ENCODE measurements around the gene PKP4.

The PKP4 gene

DNA sequence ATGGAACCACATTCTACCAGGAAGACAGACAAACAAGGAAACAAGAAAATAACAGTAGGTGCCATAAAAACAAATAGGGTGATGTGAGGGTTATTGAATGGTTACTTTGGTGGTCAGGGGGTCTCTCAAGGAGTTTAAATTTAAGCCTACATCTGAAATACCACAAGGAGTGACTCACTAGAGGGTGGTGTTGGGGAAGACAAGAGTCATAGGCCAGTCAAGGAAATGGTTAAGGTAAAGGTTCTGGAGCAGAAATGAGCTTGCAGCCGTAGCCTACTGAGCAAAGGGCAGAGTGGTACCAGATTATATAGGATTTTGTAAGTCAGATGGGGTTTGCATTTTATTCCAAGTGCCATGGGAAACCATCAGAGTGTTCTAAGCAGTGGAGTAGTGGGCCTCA is 202.7 kb downstream of the PKP4 start:
- no peak for DNase-seq

DNA sequence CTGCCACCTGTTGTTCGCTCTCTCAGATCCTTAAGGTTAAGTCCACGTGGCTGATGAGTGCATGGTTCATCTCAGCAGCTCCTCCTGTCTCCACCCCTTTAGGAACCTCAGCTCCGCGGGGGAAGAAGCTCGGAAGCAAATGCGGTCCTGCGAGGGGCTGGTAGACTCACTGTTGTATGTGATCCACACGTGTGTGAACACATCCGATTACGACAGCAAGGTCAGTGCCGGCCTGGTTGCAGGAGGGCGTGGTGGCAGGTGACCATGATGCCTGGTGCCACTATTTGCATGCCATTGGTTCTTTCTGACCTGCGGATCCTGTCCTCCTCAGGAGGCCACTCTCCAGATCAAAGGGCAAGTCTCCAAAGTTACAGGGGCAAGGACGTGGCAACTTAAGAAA is 204.5 kb downstream of the PKP4 start:
- no peak for DNase-seq

DNA sequence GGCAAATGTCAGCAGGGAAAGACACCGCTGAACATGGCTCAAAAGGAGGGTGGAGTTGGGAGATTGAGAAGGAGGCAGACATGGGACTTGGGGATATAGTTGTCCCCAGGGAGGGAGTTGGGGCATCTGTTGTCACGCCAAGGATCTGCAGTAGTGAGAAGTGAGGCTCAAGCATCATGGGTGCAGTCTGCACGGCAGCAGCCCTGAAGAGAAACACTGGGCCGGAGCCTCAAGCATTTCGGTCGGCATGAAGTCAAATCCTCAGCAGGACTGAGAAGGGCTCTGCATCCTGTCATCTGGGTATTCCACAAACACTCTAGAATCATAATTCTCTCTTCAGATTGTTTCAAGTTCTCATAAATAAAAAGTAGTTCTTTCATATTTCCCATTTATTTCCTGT is 205.7 kb downstream of the PKP4 start:
- DNase-seq: no peak

DNA sequence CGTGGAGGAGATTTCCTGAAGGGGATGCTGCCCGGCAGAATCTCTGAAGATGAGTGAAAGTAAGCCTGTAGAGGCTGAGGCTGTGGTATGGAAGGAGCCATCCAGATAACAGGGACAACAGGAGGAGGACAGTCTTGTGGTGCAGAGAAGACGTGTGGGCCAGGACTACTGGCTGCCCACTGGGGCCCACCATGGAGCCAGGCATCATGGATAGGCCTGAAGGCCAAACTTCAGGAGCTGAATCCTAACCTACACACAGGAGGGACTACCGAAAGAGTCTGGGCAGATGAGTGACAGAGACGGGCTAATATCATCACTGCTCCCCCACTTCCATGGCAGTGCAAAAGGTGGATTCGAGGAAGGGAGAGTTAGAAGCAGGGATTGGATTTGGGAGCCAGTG is 207.0 kb downstream of the PKP4 start:
- DNase-seq: no peak

DNA sequence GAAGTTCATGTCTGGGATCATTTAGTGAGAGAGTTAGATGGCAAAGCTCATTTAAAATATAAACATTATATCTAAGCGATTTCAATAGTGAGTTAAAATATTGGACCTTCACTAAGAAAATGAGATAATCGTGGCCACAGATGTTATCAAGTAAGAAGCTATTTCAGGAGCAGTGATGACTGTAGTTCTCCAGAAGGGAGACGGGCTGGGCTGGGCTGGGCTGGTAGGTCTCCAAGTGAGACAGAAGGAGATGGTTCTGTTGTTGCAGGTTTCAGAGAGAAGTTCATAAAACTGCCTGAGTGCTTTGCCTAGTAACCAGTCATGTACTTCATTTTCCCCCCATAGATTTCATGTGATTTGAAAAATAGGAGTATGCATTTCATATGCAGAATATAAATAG is 208.2 kb downstream of the PKP4 start:
- DNase-seq: no peak

DNA sequence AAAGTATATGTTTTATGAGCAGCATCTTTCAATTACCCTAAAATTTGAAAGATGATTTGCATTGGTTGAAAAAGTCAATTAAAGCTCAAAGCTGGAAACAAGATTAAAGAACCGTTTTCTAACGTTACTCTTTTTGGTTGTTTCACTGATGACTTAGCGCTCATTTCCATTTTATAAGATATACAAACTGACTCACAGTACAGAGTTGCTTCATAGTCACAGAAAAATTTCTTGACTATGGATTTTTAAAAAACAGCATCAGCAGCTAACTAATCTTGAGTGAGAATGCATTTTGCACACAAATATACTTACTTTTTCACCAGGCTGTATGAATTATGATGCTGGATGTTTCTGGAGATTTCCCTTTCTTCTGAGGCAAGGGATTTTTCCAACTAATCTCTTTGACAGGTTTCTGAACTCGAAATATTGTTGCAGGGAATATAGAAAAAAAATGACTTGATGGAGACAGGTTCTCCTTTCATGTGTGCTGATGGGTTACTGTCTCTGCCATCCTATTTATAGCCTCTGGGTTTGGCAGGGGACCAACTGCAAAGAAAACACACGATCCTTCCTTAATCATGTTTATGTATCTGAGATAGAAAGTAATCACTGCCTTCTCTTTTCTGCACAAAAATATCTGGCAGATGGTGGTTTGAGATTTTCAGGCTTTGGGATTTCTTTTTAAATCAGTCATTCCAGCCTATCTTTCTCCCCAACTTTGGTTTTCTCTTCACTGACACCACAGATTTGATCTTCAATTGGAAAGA is 209.0 kb downstream of the PKP4 start:
- no peak for DNase-seq

DNA sequence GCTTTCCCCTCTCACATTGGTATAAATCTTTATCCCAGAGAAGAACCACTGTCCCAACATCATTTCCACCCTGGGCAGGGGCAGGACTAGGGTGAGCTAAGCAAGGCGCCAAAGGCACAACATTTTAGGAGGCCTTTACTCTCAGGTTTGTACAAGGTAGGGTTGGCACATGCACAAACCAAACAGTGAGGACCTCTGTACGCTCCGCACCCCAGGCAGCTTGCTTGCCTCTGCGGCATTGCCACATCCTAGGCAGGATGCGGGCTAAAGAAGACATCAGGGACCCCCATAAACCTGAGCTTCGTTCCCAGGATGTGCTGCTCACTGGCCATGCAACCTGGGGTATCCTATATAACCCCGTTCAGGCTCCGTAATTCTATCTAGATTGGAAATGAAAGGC is 210.2 kb downstream of the PKP4 start:
- no peak for DNase-seq

DNA sequence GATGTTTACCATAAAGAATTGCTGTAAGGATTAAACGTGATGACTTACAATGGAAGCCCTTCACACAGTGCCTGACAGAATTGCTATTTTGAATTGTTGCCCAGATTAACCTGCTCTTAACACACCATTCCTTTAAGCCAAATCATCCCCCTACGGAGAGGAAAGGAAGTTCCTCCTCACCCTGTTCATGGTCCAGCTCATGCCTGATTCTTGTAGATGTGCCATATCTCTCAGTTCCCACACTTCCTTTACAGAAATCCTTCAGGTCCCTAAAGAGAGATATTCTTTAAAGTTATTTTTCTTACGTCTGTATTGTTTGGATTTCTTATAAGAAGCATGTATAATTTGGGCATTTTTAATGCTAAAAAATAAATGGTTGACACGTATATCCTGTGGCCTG is 210.8 kb downstream of the PKP4 start:
- DNase-seq: no peak

DNA sequence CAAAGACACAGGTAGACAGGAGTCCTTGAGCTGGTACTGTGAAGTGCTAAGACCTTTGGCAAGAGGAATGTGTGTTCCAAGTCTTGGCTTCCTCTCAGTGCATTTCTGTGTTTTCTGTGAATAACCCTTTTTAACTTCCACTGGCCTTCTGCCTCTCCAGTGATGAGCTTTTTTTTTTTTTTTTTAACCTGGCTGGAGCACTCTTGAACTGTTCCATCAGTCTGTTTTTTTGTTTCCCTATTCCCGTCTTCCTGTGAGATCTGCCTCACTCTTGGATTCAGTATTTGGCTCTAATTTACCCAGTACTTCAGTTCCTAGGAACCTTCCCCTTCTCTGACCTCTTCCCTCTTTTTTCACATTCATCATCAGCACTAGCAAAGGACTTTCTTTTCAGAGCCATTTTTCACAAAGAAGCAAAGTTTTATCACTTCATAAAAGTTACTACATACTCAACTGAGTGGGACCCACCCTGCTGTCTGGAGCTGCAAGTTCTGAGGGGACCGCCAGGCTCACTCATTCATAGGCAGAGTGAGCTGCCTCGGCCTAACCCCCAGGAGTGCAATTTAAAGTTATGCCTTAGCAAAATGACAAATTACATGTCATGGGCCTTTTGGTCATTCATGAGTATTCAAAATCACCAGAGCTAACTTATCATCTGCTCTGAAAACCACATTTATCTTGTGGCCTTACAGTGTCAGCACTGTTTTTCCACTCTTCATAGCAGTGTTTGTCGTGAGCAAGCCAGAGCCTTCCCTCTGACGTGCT is 211.4 kb downstream of the PKP4 start:
- DNase-seq: no peak

DNA sequence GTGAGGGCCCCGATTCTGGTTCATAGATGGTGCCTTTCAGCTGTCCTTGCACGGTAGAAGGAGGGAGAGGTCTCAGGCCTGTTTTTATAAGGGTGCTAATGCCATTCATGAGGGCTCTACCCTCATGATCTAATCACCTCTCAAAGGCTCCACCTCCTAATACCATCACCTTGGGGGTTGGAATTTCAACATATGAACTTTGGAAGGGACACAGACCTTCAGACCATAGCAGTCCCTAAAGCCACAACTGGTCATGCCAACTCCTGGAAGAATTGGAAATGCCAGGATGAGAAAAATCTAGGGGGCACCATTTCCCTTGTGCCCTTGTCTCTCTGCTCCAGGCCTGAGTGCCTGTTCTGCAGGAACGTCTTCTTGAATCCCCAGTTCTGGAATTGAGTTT is 213.5 kb downstream of the PKP4 start:
- DNase-seq: no peak

DNA sequence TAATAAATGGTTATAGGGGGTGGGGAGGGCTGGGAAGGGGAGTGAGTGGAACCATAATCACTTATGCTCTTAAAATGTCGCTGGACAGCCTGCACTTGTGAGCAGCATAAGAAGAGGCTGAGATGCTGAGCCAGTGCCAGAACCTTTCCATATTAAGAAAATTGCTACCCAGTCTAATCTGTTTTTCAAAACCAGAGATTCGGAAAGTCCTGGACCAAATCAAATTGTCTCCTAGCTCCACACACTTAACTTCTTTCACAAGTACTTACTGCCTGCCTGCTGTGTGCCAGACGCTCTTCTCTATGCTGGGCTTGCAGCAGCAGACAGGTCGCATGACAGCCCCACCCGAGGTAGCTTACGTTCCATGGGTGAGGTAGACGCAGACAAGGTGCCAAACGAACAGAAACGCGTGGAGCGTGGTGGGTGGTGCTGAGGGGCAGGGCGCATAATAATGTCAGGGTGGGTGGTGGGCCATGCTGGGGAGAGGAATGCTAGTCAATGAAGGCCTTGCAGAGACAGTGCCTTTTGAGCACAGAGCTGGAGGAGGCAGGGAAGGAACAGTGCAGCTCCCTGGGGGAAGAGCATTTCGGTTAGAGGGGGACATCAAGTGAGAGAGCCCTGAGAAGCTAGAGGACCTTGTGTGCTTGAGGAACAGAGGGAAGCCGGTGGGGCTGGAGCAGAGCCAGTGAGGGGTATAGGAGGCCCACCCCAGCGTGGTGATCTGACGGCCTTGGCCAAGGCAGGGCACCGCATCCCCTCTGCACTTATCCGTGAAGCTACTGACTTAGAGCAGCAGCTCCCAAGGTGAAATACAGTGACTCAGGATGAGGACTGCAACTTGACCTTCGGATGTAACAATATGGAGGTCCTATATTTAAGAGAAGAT is 214.9 kb downstream of the PKP4 start:
- DNase-seq: no peak

DNA sequence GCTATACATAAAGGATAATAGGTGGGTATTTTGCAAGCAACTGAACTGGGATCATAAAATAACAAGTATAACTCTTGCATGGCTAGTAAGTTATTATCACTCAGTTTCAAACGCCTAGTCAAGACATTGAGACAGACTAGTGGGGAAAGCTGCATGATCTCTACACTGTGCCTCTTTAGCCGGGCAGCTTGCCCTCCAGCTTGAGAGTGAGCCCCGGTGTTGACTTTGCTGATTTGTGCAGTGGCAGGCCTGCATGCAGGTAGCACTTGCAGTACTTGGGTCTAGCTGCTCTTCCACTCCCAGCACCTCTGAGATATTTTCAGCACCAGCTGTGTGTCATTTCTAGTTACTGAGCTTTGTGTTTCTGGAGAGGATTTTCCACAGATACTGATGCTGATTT is 219.5 kb downstream of the PKP4 start:
- no peak for DNase-seq

DNA sequence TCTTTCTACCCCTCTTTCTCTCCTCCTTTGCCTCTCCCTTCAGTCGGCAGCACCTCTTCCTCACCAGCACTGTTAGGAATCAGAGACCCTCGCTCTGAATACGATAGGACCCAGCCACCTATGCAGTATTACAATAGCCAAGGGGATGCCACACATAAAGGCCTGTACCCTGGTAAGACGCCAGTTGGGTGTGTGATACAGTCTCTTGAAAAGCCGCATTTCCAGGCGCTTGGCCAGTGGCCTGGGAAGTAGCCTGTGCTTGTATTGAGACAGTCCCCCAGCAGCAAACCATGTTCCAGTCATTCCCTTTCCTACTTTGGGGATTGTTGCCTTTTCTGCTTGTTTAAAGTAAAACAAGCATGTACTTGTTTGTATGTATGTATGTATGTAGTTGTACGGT is 219.9 kb downstream of the PKP4 start:
- DNase-seq: no peak

DNA sequence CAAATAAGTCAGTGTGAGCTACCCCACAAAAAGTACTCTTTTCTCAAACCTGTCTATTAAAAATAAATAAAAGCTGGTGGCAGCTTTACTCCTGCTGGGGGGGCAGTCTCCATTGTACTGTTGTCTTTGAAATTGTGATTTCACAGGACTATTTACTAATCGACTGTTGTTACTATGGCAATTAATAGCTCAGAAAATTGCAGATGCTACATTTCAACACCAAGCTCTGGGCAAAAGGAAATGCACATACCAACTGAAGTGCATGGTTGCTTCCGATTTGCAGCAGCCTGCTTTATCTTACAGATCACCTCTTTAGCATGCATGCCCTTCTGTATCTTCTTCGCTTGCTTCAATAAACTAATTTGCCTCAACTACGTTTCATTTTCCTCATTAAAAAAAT is 220.8 kb downstream of the PKP4 start:
- no peak for DNase-seq

DNA sequence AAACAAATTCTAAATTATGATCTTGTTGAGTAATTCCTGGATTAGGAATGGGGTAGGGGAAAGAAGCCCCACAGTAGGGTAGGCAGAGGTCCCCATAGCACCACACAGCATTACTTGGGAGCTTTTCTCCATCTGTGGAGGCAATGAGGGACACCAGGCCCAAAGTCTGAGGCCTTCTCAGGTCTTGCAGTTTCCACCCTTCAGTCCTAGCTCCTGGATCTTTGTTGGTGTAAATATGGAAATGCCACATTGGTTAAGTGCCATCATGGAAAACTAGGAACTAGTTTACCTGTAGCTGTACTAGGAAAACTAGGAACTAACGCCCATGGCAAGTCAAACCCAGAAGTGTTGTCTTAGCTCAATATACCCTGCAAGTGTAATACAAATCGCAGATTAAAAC is 225.1 kb downstream of the PKP4 start:
- DNase-seq: no peak

DNA sequence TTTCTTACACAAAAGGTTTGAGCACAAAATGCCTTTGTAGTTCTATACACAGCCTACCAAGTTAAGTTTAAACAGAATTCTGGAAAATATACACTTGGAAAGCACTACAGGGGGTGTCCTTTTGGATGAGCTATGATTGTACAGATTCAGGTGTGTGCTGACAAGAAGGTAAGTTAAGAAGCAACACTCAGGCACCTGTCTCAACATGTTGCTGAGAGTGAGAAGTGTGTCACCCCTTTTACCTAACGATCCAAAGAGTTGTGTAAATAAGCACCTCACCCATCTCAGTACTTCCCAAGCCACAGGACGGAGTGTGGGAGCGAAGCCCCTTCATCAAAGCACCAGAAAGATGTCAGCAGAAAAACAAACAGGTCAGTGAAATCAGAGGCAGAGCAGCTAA is 228.9 kb downstream of the PKP4 start:
- DNase-seq: no peak

DNA sequence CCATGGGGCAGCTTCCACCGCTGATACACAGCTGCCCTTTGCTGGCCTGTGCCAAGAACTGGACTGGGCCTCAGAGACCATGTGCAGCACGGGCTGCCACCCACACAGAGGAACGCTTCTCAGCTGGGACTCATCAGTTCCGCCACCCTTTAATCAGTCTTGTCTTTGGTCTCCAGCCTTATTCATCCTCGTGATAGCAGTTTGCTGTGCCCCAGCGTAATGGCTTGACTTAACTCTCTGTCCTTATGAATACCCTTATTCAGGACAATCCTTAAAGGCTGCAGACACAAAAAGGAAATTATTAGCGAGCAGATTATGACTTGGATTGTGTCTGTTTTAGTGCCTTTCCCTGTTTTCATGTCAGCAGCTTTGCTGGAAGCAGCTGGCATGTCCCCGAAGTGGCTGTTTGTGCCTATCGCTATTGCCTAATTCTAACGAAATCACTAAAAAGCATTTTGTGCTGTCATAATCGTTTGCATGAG is 229.5 kb downstream of the PKP4 start:
- DNase-seq: no peak

DNA sequence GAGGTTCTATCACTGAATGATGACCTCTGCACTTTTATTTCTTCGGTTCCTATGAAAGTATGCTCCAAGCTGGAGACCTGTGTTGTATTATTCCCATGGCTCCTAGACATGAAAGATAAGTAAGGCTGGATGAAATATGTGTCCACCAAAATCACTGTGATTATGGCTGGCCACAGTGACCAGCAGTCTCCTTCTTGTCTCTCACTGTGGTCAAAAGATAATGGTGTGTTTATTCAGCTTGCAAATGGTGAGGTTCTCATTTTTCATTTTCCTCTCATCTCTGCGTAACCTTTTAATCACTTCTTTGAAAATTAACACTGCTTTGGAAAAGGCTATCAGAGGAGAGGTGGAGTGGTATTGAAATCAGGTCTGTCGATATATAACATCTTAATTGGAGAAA is 230.6 kb downstream of the PKP4 start:
- DNase-seq: no peak

DNA sequence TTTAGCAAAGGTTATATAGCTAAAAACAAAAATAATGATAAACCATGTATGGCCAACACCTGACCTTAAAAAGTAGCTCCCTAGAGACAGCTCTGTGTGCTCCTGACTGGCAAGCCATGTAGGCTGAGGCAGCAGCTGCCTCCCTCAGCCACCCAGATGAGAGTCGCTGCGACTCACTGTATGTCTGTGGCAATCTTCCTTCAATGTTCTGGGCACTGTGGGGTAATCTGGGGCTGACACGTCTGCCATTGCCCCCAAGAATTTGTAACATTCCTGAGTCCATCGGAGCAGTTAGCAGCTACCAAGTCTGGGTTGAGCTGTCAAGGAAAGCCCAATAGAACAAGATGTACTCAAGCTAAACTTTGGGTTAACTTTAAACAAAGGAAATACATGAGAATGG is 232.0 kb downstream of the PKP4 start:
- DNase-seq: no peak

DNA sequence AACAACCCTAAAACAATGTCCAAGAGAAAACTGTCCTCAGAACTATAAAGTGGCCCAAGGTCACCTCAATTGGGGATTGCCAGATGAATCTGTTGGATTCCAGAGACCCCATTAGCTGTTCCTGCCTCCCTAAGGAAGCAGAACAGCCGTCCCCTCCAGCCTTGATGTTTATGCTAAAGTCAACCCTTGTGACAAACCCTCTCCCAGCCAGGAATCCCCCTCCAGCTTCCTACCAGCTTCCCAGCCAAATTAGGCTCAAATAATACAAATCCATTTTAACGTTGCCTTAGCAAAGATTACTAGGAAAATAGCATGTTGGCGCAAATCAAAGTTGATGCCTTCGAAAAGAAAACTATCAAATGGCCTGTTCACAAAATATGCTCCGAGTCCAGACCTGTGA is 232.6 kb downstream of the PKP4 start:
- no peak for DNase-seq

DNA sequence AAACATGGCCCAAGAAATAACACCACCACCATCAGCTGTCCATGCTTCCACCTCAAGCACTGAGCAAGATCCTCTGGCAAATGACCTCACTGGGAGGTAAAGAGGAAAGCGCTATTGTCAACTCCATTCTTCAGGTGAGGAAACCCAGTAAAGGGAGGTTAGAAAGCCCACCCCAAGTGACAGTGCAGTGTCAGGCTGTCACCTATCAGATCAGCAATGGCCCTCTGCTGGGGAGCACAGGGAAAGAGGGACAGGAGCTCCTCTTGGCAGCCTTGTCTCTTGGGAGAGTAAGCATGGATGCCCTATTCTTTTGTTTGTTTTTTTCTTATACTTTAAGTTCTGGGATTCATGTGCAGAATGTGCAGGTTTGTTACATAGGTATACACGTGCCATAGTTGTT is 234.1 kb downstream of the PKP4 start:
- no peak for DNase-seq

DNA sequence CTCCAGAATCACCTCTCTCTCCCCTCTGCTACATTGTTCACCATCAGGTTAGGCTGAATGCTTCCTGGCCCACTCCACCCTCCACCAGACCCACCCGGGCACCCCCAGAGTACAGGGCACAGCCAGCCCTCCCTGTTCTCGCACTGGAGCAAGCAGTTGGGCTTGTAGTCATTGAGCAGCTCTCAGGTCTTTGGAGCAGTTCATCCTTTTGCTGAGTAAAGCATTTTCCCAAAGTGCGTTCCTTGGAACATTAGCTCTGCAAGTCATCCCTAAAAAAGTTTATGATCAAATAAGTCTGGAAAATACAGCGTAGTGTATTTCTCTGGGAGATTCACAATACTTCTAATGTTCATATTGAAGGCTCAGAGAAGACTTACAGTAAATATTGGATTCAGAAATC is 234.9 kb downstream of the PKP4 start:
- no peak for DNase-seq

DNA sequence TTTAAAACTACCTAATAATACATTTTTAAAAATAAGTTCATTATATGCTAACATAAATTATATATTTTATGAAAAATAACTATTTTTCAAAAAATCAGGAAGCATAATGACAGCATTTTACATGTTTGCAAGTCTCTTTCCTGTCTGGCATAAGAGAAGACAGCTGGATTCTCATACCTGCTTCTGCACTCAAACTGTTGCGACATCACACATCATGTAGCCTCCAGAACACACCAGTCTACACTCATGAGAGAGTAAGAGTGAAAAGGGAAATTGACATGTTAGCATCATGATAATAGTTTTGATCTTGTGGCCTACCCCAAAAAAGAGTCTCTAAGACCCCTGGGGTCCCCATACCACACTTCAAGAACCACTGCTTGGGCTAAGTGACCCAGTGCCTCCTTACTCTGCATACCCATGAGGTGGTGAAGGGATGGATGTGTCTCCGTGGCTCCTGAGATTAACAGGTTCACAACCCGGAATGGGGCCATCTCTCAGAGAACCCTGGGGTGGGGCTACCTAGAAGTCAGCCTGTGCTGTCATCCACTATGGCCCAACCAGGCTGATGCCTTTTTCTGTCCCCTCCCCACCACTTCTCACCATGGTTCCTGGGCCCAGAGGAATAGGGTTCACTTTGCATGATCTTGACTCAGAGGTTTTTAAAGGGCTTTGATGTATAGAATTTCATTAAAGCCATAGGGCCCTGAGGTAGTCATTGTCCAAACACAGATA is 235.8 kb downstream of the PKP4 start:
- no peak for DNase-seq

All from stimulated activated CD4-positive, alpha-beta T cell treated with anti-CD3 and anti-CD28 coated beads, Interleukin-1b, Interleukin-23, amount 100 ng/mL, for 48 hours (primary cell).